Measurements from ENCODE around the gene KCNT1. TPM values are rescaled to one million over a fixed set of nuclear protein-coding genes. Genes with fewer than 3 reads are reported as not detected.

KCNT1 gene
- total RNA-seq, 1 experiment from 2014 or later = 0.68 TPM

GRCh38 chr9:135771401-135772051 lies 69.5 kb downstream of the KCNT1 start:
- H3T11ph ChIP-seq (ENCODE audit: low read length) = no peak overlapping the region
- no peak overlapping the region for H4K91ac ChIP-seq (ENCODE audit: insufficient read length, low read depth, low read length)
- no peak overlapping the region for H2AK5ac ChIP-seq (ENCODE audit: insufficient read length, low read length)
- Mint-ChIP-seq H3K27ac (no peak overlapping the region), H3K4me3 (no peak overlapping the region), H3K4me1 (no peaks in the 10 kb centered on the region), H3K36me3 (ENCODE audit: insufficient read depth in 1 of 3, low read depth in 3 of 3) (peaks cover 0 to 2% (median 0%) of the 10 kb centered on the region in 3 experiments; a peak in 1 of 7 replicates), H3K9me3 (peaks cover 3 to 6% of the 10 kb centered on the region in 2 experiments; a peak in 4 of 5 replicates), H3K27me3 (ENCODE audit: low read depth) (no peaks in the 10 kb centered on the region)
- no peaks in the 10 kb centered on the region for H3K79me1 ChIP-seq (ENCODE audit: insufficient read depth, low read depth, low read length, poor library complexity, severe bottlenecking)
- peaks cover 2% of the 10 kb centered on the region for H4K20me1 ChIP-seq (ENCODE audit: control insufficient read depth, insufficient read depth, insufficient read length)
- H2BK15ac ChIP-seq (ENCODE audit: low read depth, low read length) = no peak overlapping the region
- no peak for TF ChIP-seq CTCF (conservative IDR thresholded peaks at IDR 0.05)
- no peaks in the 10 kb centered on the region for H3K79me2 ChIP-seq (ENCODE audit: insufficient read depth, low read length)
- H3K18ac ChIP-seq (ENCODE audit: insufficient read length, low read depth, low read length) = no peak overlapping the region
- no peak overlapping the region for H2BK12ac ChIP-seq (ENCODE audit: insufficient read length, low read depth, low read length)
- WGBS (ENCODE audit: extremely low coverage, insufficient read length, low lambda C conversion rate) = no CpG with 5 or more reads among the region's 21 CpGs
- no peak overlapping the region for H3K4ac ChIP-seq (ENCODE audit: low read depth, low read length)
- H2BK20ac ChIP-seq (ENCODE audit: low read depth, low read length, poor library complexity, severe bottlenecking) = no peak overlapping the region
- no peak overlapping the region for H3K27ac ChIP-seq (ENCODE audit: insufficient read length, low read depth, low read length)
- no peak overlapping the region for H2BK120ac ChIP-seq (ENCODE audit: low read depth, low read length, poor library complexity, severe bottlenecking)
- no peak overlapping the region for H3K23ac ChIP-seq (ENCODE audit: insufficient read length, low read depth, low read length)
- no peak overlapping the region for H3K4me2 ChIP-seq (ENCODE audit: insufficient read depth, insufficient read length, low read length)
- no peak overlapping the region for H2BK5ac ChIP-seq (ENCODE audit: insufficient read length, low read length)
- no peaks in the 10 kb centered on the region for H3K23me2 ChIP-seq (ENCODE audit: insufficient read length, low read depth, low read length, poor library complexity, severe bottlenecking)
- H3K14ac ChIP-seq (ENCODE audit: insufficient read depth, low read length) = no peak overlapping the region
- no peak for DNase-seq
- no peak overlapping the region for H4K8ac ChIP-seq (replicated peaks; ENCODE audit: insufficient read length, low read depth, low read length)
- H3K27me3 ChIP-seq (ENCODE audit: insufficient read depth, low read length) = no peaks in the 10 kb centered on the region
- no peaks in the 10 kb centered on the region for H3K9me3 ChIP-seq (ENCODE audit: control insufficient read depth, low read depth, low read length)
- no peak overlapping the region for H2AFZ ChIP-seq (ENCODE audit: low read length)
- H3K56ac ChIP-seq (ENCODE audit: insufficient read length, low read depth, low read length) = no peak overlapping the region
- no peak overlapping the region for H3K9ac ChIP-seq (ENCODE audit: extremely low read depth, insufficient read length, low read length)
- no peaks in the 10 kb centered on the region for H3K4me1 ChIP-seq (ENCODE audit: insufficient read depth, low read length)
- H4K5ac ChIP-seq (ENCODE audit: insufficient read length, low read depth, low read length) = no peak overlapping the region
